ENCODE data around the gene FAT1. TPM values are rescaled to one million over a fixed set of nuclear protein-coding genes. Genes with fewer than 3 reads are reported as not detected.

FAT1 gene
- total and polyA plus RNA-seq, 5 donors from 2014 or later, result 0.10 TPM; not detected in 4

DNA sequence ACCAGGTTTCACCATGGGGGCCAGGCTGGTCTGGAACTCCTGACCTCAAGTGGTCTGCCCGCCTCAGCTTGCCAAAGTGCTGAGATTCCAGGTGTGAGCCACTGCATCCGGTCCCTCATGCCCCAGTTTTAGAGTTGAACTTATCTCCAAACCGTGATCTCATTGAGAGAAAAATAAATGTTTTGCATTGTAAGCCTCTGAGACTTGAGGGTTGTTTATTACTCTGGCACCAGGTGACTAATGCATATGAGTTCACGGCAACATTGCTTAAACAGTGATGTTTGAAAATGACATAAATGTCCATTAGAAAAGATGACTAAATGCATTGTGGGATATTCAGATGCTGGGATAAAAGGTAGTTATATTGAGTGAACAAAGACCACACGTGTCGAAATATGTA lies 22.9 kb upstream of the FAT1 start:
- Mint-ChIP-seq H3K36me3 (no peaks in the 10 kb centered on the region), H3K27ac (no peak overlapping the region), H3K4me3 (no peak overlapping the region), H3K4me1 (no peaks in the 10 kb centered on the region), H3K9me3 (peaks cover 0 to 7% (median 2%) of the 10 kb centered on the region in 7 donors), H3K27me3 (no peaks in the 10 kb centered on the region)
- DNase-seq, result no peak
- Histone ChIP-seq H3K9me3 (ENCODE audit: control insufficient read depth in 2 of 2, low read length in 2 of 2) (no peaks in the 10 kb centered on the region), H3K27ac (ENCODE audit: insufficient read depth, low read length, poor library complexity, severe bottlenecking) (no peak overlapping the region), H3K4me3 (ENCODE audit: low read depth, low read length) (no peak overlapping the region), H3K36me3 (ENCODE audit: control insufficient read depth, insufficient read depth, low read length) (no peaks in the 10 kb centered on the region), H3K4me1 (ENCODE audit: control insufficient read depth, insufficient read depth, low read length, poor library complexity, severe bottlenecking) (no peaks in the 10 kb centered on the region), H3K27me3 (ENCODE audit: control insufficient read depth, insufficient read depth, low read length) (no peaks in the 10 kb centered on the region)
- no peak for ATAC-seq (ENCODE audit: low read depth in 2 of 2)

GRCh38 chr4:186743261-186743660 lies 19.6 kb upstream of the FAT1 start:
- H3K36me3 Mint-ChIP-seq, result no peaks in the 10 kb centered on the region
- H3K9me3 ChIP-seq (ENCODE audit: control insufficient read depth in 2 of 2, low read length in 2 of 2), result no peaks in the 10 kb centered on the region
- no peaks in the 10 kb centered on the region for H3K27me3 ChIP-seq (ENCODE audit: control insufficient read depth, insufficient read depth, low read length)
- H3K9me3 Mint-ChIP-seq, result peaks cover 0 to 2% (median 0%) of the 10 kb centered on the region in 7 donors
- no peaks in the 10 kb centered on the region for H3K36me3 ChIP-seq (ENCODE audit: control insufficient read depth, insufficient read depth, low read length)
- no peaks in the 10 kb centered on the region for H3K4me1 Mint-ChIP-seq
- DNase-seq (no peak), ATAC-seq (ENCODE audit: low read depth in 2 of 2) (no peak)
- no peak overlapping the region for H3K27ac ChIP-seq (ENCODE audit: insufficient read depth, low read length, poor library complexity, severe bottlenecking)
- no peak overlapping the region for H3K27ac Mint-ChIP-seq
- no peak overlapping the region for H3K4me3 Mint-ChIP-seq
- no peak overlapping the region for H3K4me3 ChIP-seq (ENCODE audit: low read depth, low read length)
- H3K27me3 Mint-ChIP-seq, result no peaks in the 10 kb centered on the region
- H3K4me1 ChIP-seq (ENCODE audit: control insufficient read depth, insufficient read depth, low read length, poor library complexity, severe bottlenecking), result no peaks in the 10 kb centered on the region

DNA sequence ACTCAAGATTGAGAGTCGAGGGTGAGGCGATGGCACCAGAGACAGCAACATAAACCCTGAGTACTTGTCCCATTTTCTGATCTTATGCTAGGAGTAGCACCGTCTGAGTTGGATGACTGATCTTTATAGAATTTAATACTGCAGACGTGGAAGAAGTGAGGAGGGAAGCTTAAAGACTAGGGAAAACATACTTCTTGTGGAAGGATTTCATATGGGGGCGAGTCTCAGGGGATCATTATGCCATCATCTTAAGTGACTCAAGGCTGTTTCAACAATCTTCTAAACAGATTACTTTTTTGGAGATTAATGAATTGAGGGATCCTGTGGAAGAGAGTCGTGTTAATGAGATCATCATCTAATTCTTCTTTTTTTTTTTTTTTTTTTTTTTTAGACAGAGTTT lies 17.2 kb upstream of the FAT1 start:
- no peak for ATAC-seq (ENCODE audit: low read depth in 2 of 2)
- H3K27ac ChIP-seq (ENCODE audit: insufficient read depth, low read length, poor library complexity, severe bottlenecking), result no peak overlapping the region
- Mint-ChIP-seq H3K27me3 (no peaks in the 10 kb centered on the region), H3K36me3 (no peaks in the 10 kb centered on the region), H3K9me3 (peaks cover 0 to 3% (median 0%) of the 10 kb centered on the region in 7 donors), H3K4me3 (no peak overlapping the region), H3K4me1 (no peaks in the 10 kb centered on the region), H3K27ac (no peak overlapping the region)
- H3K27me3 ChIP-seq (ENCODE audit: control insufficient read depth, insufficient read depth, low read length), result no peaks in the 10 kb centered on the region
- DNase-seq, result no peak
- H3K9me3 ChIP-seq (ENCODE audit: control insufficient read depth in 2 of 2, low read length in 2 of 2), result no peaks in the 10 kb centered on the region
- no peaks in the 10 kb centered on the region for H3K4me1 ChIP-seq (ENCODE audit: control insufficient read depth, insufficient read depth, low read length, poor library complexity, severe bottlenecking)
- no peak overlapping the region for H3K4me3 ChIP-seq (ENCODE audit: low read depth, low read length)
- H3K36me3 ChIP-seq (ENCODE audit: control insufficient read depth, insufficient read depth, low read length), result no peaks in the 10 kb centered on the region

DNA sequence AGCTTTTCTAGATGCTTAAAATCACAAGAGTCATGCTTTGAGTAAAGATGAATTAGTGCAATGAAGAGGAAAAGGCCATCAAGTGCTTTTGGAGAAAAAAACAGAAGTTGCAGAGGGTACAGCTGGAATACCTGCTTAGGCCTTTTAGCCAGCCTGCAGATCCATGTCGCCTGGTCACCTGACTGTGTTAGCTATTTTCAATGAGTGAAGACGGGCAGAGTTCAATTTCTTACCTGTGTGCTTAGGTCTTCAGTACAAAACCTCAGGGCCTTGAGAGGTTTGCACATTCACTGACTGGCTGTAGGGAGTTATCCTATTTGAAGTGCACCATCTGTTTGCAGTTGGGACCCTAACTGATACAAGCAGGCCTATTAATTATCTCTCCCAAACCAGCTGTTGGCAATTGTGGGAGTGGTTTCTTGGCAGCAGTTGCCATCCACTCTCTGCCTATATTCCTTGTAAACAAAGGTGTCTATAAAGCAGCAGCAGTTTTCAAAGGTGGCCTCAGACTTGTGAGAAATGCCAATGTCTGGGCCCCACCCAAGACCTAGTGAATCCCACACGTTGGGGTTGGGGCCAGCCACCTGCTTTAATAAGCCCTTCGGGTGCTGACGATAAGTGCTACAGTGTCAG lies 16.3 kb upstream of the FAT1 start:
- Histone ChIP-seq H3K4me3 (ENCODE audit: low read depth, low read length) (no peak overlapping the region), H3K9me3 (ENCODE audit: control insufficient read depth in 2 of 2, low read length in 2 of 2) (no peaks in the 10 kb centered on the region), H3K27me3 (ENCODE audit: control insufficient read depth, insufficient read depth, low read length) (no peaks in the 10 kb centered on the region), H3K27ac (ENCODE audit: insufficient read depth, low read length, poor library complexity, severe bottlenecking) (no peak overlapping the region), H3K4me1 (ENCODE audit: control insufficient read depth, insufficient read depth, low read length, poor library complexity, severe bottlenecking) (no peaks in the 10 kb centered on the region), H3K36me3 (ENCODE audit: control insufficient read depth, insufficient read depth, low read length) (no peaks in the 10 kb centered on the region)
- Mint-ChIP-seq H3K4me3 (no peak overlapping the region), H3K27ac (no peak overlapping the region), H3K36me3 (no peaks in the 10 kb centered on the region), H3K9me3 (peaks cover 0 to 5% (median 0%) of the 10 kb centered on the region in 7 donors), H3K4me1 (no peaks in the 10 kb centered on the region), H3K27me3 (no peaks in the 10 kb centered on the region)
- DNase-seq, result no peak
- ATAC-seq (ENCODE audit: low read depth in 2 of 2), result no peak

- ATAC-seq (ENCODE audit: low read depth in 2 of 2) (no peak), DNase-seq (no peak)
- H3K4me3 Mint-ChIP-seq, result no peak overlapping the region
- no peaks in the 10 kb centered on the region for H3K27me3 ChIP-seq (ENCODE audit: control insufficient read depth, insufficient read depth, low read length)
- no peak overlapping the region for H3K4me3 ChIP-seq (ENCODE audit: low read depth, low read length)
- no peaks in the 10 kb centered on the region for H3K4me1 ChIP-seq (ENCODE audit: control insufficient read depth, insufficient read depth, low read length, poor library complexity, severe bottlenecking)
- H3K36me3 Mint-ChIP-seq, result no peaks in the 10 kb centered on the region
- H3K36me3 ChIP-seq (ENCODE audit: control insufficient read depth, insufficient read depth, low read length), result no peaks in the 10 kb centered on the region
- H3K27ac ChIP-seq (ENCODE audit: insufficient read depth, low read length, poor library complexity, severe bottlenecking), result no peak overlapping the region
- peaks cover 0 to 5% (median 0%) of the 10 kb centered on the region in 7 donors for H3K9me3 Mint-ChIP-seq
- no peak overlapping the region for H3K27ac Mint-ChIP-seq
- H3K27me3 Mint-ChIP-seq, result no peaks in the 10 kb centered on the region
- no peaks in the 10 kb centered on the region for H3K9me3 ChIP-seq (ENCODE audit: control insufficient read depth in 2 of 2, low read length in 2 of 2)
- no peaks in the 10 kb centered on the region for H3K4me1 Mint-ChIP-seq
Measured at GRCh38 chr4:186739317-186739716, 15.7 kb upstream of the FAT1 start.

GRCh38 chr4:186738421-186738820 lies 14.8 kb upstream of the FAT1 start:
- Histone ChIP-seq H3K4me1 (ENCODE audit: control insufficient read depth, insufficient read depth, low read length, poor library complexity, severe bottlenecking) (no peaks in the 10 kb centered on the region), H3K36me3 (ENCODE audit: control insufficient read depth, insufficient read depth, low read length) (no peaks in the 10 kb centered on the region), H3K27ac (ENCODE audit: insufficient read depth, low read length, poor library complexity, severe bottlenecking) (no peak overlapping the region), H3K9me3 (ENCODE audit: control insufficient read depth in 2 of 2, low read length in 2 of 2) (no peaks in the 10 kb centered on the region), H3K4me3 (ENCODE audit: low read depth, low read length) (no peak overlapping the region), H3K27me3 (ENCODE audit: control insufficient read depth, insufficient read depth, low read length) (no peaks in the 10 kb centered on the region)
- no peaks in the 10 kb centered on the region for H3K4me1 Mint-ChIP-seq
- no peak for DNase-seq
- H3K27ac Mint-ChIP-seq, result no peak overlapping the region
- no peak for ATAC-seq (ENCODE audit: low read depth in 2 of 2)
- H3K4me3 Mint-ChIP-seq, result no peak overlapping the region
- no peaks in the 10 kb centered on the region for H3K27me3 Mint-ChIP-seq
- H3K9me3 Mint-ChIP-seq, result peaks cover 0 to 5% (median 2%) of the 10 kb centered on the region in 7 donors
- H3K36me3 Mint-ChIP-seq, result no peaks in the 10 kb centered on the region

DNA sequence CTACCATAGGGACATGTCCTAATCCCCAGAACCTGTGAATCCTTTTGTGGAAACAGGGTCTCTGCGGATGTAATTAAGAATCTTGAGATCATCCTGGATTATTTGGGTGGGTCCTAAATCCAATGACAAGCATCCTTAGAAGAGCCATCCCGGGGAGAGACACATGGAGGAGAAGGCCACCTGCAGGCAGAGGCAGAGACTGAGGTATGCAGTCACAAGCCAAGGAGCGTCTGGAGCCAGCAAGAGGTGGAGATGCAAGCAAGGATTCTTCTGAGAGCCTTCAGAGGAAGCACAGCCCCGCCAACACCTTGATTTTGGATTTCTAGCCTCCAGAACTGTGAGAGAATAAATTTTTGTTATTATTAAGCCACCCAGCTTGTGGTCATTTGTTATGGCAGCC lies 13.8 kb upstream of the FAT1 start:
- H3K4me1 Mint-ChIP-seq, result no peaks in the 10 kb centered on the region
- ATAC-seq (ENCODE audit: low read depth in 2 of 2) (no peak), DNase-seq (no peak)
- no peak overlapping the region for H3K4me3 Mint-ChIP-seq
- Histone ChIP-seq H3K4me3 (ENCODE audit: low read depth, low read length) (no peak overlapping the region), H3K36me3 (ENCODE audit: control insufficient read depth, insufficient read depth, low read length) (no peaks in the 10 kb centered on the region), H3K27me3 (ENCODE audit: control insufficient read depth, insufficient read depth, low read length) (no peaks in the 10 kb centered on the region), H3K4me1 (ENCODE audit: control insufficient read depth, insufficient read depth, low read length, poor library complexity, severe bottlenecking) (no peaks in the 10 kb centered on the region), H3K27ac (ENCODE audit: insufficient read depth, low read length, poor library complexity, severe bottlenecking) (no peak overlapping the region), H3K9me3 (ENCODE audit: control insufficient read depth in 2 of 2, low read length in 2 of 2) (no peaks in the 10 kb centered on the region)
- H3K27me3 Mint-ChIP-seq, result no peaks in the 10 kb centered on the region
- no peak overlapping the region for H3K27ac Mint-ChIP-seq
- peaks cover 0 to 5% (median 2%) of the 10 kb centered on the region in 7 donors for H3K9me3 Mint-ChIP-seq
- no peaks in the 10 kb centered on the region for H3K36me3 Mint-ChIP-seq

- H3K9me3 Mint-ChIP-seq, result peaks cover 0 to 5% (median 2%) of the 10 kb centered on the region in 7 donors
- H3K36me3 Mint-ChIP-seq, result no peaks in the 10 kb centered on the region
- H3K4me3 Mint-ChIP-seq, result no peak overlapping the region
- H3K27me3 Mint-ChIP-seq, result no peaks in the 10 kb centered on the region
- no peak overlapping the region for H3K27ac ChIP-seq (ENCODE audit: insufficient read depth, low read length, poor library complexity, severe bottlenecking)
- H3K9me3 ChIP-seq (ENCODE audit: control insufficient read depth in 2 of 2, low read length in 2 of 2), result no peaks in the 10 kb centered on the region
- no peaks in the 10 kb centered on the region for H3K36me3 ChIP-seq (ENCODE audit: control insufficient read depth, insufficient read depth, low read length)
- ATAC-seq (ENCODE audit: low read depth in 2 of 2), result no peak
- no peaks in the 10 kb centered on the region for H3K27me3 ChIP-seq (ENCODE audit: control insufficient read depth, insufficient read depth, low read length)
- H3K27ac Mint-ChIP-seq, result no peak overlapping the region
- DNase-seq, result no peak
- no peak overlapping the region for H3K4me3 ChIP-seq (ENCODE audit: low read depth, low read length)
- H3K4me1 Mint-ChIP-seq, result no peaks in the 10 kb centered on the region
- no peaks in the 10 kb centered on the region for H3K4me1 ChIP-seq (ENCODE audit: control insufficient read depth, insufficient read depth, low read length, poor library complexity, severe bottlenecking)
Measured at GRCh38 chr4:186736466-186736865, 12.8 kb upstream of the FAT1 start.
